GM21723 (cell line): ENCODE data around the gene NTNG1.

Experiments used
- ATAC-seq: cut with Tn5 transposase; IDR thresholded peaks from one replicate; pipeline ENCODE4 v1.9.1; 2021; ENCODE audit warnings: mild to moderate bottlenecking, moderate library complexity; ENCODE audit not compliant: unreplicated experiment

The NTNG1 gene

DNA sequence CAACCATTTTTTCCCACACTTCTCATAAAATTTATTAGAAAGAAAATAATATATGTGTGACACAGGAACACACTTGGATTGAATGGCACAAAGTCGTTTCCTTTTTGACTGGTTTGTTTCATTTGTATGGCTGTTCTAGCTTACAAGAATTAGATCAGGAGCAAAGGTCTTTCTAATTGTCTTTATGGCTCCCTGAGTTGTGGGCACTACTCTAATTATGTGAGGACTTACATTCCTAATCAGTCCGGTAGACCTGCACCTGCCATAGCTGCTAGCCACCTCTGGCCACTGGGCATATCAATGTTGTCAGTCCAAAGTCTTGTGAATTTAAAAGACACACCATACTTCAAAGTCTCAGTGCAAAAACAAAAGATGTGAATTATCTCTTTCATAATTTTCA lies 346.7 kb downstream of the NTNG1 start:
- no peak for ATAC-seq

DNA sequence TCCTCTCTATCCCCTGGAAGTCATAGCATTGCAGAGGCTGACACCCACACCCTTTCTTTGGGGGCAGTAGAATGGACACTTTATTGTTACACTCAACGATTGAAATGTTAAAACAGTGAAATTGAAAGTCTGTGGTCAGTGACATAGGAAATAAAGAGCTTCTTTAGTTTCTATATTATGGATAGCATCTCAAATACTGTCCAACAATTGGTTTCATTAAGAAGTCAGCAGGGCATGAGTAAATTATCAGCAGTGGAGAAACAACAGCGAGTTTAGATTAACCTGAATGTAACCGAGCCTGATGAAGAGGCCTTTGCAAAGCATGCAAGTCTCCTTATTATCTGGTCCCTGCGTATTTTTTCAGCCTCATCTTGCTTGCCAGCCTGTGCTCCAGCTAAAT lies 350.7 kb downstream of the NTNG1 start:
- ATAC-seq: no peak

DNA sequence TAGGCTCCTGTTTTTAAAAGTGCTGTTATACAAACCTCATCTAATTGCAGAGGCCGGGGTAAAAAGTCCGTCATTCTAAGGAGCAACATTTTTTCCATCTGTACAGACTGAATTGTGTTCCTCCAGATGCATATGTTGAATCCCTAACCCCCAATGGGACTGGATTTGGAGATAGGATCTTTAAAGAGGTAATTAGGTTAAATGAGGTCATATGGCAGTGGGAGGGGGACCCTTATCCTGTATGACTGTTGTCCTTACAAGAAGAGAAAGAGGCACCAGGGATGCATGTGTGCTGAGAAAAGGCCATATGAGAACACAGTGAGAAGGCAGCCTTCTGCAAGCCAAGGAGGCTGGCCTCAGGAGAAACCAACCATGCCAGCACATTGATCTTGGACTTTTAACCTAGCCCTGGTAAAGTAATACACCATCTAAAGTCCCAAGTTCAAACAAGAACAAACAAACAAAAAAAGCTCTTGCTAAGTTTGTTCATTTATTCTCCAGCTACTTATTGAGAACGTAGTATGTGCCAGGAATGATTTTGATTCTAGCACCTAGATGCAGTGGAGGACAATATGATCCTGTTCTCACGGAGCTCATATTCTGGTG lies 352.4 kb downstream of the NTNG1 start:
- no peak for ATAC-seq

DNA sequence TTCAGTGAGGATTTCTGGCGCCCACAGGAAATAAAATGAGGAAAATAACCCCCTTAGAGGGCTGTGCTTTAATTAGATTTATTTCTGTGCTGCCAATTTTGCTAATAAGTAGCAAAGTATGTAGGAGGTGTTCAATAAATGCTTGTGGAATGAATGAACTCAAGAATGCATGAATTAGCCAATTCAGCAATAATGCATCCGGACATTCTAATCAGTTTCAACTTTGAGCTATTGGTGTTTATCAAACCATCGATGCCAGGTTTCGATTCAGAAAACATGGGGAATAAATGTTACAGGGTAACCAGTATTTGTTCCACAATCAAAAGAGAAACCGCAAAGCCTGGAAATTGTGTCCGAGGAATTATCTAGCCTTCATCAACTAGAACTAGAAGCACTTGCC lies 353.2 kb downstream of the NTNG1 start:
- ATAC-seq: no peak

DNA sequence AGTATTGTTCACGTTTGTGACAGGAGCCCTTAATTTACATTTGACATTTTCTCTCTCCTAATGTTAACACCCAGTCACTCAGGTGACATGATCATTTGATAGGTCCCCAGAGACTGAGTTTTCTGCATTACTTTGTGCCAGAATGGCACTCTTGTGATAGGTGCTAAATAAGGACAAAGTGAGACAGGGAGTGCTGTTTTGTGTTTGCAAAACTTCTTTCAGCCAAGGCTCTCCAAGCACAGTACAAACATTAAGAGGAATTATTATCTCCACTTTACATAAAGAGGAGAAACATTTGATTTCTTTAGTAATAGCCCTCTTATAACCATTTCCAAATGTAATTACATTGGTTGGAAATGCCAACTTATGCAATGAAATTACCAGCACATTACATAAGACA lies 355.2 kb downstream of the NTNG1 start:
- no peak for ATAC-seq

DNA sequence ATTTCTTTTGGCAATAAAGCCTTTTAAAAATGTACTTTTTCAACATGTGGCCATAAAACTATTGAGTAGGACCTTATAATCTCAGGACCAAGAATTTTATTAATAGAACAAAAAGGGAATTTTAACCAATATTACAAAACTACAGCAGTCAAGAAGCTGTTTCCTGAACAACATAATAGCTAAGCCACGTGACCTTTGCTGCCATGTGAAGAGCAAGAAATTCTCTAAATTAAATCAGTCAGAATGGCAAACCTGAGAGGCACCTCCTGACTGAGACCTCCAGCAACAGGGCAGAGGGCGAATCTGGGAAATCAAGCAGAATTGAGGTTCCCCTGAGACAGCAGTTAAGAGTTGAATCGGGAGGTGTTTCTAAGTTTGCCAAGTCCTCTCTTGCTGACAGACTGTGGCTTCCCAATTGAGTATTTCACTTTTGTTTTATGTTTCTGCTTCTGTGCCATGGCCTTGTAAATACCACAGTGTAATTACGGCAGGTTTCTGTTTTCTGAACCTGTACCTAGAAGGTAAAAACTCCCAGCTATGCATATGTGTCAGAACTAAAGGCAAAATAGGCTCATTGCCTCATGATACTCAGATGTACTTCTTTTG lies 358.4 kb downstream of the NTNG1 start:
- ATAC-seq: peak; percentile 98

DNA sequence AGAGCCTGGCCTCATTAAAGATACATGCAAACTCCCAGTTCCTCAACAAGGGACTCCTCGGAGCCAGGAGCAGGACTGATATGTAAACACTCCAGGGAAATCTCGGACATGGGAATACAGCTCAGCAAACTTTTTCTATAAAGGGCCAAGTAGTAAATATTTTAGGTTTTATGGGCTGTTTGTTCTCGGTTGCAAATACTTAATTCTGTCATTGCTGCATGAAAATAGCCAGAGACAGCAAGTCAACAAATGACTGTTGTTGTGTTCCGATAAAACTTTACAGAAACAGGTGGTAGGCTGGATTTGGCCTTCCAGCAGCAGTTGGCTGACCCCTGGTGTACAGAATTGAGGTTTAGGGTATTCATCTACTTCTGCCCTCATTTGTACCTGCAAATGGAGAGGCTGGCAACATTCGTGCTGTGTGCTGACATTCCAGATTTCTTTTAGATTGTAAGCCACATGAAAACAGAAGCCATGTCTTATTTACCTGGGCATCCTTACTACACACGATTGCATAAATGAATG lies 360.3 kb downstream of the NTNG1 start:
- no peak for ATAC-seq

DNA sequence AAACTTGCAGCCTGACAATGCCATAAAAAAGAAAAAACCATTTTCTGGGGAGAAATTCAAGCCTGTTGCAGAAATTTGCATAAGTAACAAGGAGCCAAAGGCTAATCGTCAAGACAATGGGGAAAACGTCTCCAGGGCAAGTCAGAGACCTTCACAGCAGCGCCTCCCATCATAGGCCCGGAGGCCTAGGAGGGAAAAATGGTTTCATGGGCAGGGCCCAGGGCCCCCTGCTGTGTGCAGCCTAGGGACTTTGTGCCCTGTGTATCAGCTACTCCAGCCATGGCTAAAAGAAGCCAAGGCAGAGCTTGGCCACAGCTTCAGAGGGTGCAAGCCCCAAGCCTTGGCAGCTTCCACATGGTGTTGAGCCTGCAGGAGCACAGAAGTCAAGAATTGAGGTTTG lies 369.5 kb downstream of the NTNG1 start:
- ATAC-seq: no peak

DNA sequence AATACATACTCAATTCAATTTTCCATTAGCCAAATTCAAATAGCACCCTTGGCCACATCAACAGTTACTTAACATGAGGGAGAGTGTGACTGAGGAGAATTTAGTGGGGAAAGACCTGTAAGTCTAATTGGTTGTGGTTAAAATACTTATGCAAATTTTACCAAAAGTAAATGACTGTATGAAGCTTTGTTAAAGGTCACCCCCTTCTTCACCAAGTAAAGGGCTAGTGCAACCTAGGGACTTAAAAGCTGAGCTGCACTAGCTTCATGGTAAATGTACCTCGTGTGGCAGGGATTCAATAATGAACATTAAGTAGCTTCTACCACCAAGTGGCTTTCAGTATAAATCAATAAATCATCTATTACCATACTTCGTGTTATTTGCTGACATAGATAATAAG lies 372.0 kb downstream of the NTNG1 start:
- ATAC-seq: no peak

DNA sequence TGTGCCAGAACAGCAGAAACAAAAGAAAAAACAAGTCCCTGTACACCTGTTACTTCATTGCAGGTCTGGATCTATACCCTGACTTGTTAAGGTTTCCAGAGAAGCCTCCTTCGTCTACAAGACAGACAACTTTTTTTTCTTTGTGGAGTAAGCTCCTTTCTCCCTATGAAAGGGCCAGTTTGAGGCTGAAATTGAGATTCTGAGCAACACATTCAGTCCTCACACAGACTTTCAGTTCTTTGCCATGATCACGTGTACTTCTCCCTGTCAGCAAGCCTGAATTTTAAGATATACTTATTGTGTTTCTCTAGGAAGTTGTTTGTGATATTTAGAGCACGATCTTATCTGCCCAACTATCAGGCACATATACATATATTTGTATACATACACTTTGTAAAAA lies 374.0 kb downstream of the NTNG1 start:
- no peak for ATAC-seq

DNA sequence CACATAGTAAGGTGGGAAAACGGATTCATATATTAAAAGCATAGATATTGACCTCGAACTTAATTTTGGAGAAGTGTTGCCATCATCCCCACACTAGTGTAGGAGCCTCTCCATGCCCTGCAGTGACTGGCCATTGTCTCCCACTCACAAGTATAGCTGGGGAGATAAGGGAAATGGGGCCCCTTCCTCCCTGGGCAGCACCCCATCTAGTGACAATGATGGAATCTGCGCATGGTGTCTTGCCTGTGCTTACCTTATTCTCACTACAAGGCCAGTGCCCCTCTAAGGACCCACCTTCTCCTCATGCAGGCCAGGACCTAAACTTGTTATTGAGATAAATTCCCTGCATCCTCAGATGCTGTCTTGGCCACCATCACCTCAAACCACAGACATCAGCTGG lies 374.9 kb downstream of the NTNG1 start:
- ATAC-seq: no peak

DNA sequence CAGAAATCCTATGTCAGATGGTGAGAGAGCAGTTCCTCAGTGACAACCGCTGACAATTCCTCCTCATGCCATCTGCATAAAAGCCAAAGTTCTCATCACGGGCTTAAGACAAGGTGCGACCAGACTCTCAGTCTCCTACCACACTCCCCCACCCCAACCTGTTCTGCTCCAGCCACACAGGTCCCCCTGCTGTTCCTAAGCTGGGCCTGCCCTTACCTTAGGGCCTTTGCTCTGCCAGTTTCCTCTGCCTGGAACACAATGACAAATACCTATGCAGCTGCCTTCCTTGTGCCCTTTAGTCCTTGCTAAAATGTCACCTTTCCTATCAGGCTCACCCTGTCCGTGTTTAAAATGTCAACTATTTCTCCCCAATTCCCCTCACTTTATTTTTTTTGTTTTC lies 382.2 kb downstream of the NTNG1 start:
- no peak for ATAC-seq

DNA sequence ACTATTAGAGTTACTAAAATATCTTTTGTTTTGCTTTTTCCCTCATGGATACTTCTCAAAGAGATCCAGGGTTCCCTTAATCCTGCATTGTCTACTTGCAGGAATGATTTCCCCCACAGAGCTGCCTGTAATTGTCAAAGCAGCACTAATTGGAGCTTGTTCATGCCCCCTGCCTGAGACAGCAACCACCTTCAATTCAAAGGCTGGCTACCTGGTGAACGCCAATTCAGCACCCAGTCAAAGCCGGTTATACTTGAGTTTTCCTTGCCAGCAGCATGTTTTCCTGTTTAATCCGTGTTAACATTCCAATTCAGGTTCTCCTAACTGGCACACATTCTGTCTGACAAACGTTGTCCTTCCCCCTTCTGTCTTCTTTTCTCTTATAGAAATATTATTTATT lies 382.9 kb downstream of the NTNG1 start:
- ATAC-seq: no peak

DNA sequence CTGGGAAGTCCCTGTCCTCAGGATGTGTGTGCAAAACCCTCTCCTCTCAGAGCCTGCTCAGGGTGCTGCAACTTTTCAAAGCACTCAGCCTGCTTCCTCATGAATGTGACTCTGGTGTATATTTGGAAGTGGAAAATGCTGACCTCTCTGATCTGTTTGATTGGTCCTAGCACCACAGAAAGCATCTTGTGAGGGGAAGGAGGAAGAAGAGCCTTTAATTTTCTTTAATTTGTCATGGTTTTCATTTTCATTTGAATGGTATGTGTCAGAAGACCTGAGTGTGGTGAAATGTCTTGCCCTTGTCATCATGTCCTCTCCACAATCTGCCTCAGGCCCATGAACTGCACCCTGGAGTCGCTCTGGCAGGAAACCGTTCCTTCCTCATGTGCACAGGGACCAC lies 383.5 kb downstream of the NTNG1 start:
- no peak for ATAC-seq

DNA sequence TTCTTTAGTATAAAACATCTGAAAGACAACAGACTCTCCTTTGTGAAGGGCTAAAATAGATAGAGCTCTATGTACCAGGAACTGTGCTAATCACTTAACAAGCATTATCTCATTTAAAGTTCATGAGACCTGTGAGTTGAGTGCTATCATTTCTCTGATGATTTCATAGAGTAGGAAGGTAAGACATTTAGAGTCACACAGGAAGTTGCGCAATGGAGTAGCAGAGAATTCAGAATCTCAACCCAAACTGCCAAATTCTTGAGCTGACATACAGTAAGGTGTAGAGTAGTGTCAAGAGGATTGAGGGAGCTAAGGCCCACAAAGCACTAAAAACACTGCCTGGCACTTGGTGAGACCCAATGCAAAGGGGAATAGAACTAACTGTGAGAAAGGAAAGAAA lies 384.3 kb downstream of the NTNG1 start:
- ATAC-seq: no peak

DNA sequence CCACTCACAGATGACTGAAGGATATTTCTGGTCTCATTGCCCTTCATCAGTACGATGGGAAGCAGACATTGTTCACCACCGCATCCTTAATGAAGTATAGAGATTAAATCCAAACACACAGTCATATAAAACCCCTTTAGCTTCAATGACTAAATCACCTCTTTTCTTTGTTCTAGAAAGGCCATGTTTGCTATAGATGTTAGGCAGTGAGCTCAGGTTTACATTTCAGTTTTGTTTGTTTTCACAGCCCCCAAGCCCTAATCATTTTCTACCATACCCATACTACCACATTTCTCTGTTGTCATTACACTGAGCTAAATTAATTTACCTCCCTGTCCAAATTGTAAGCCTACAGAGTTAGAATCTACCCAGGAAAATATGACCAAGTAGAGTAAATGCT lies 385.1 kb downstream of the NTNG1 start:
- ATAC-seq: no peak

DNA sequence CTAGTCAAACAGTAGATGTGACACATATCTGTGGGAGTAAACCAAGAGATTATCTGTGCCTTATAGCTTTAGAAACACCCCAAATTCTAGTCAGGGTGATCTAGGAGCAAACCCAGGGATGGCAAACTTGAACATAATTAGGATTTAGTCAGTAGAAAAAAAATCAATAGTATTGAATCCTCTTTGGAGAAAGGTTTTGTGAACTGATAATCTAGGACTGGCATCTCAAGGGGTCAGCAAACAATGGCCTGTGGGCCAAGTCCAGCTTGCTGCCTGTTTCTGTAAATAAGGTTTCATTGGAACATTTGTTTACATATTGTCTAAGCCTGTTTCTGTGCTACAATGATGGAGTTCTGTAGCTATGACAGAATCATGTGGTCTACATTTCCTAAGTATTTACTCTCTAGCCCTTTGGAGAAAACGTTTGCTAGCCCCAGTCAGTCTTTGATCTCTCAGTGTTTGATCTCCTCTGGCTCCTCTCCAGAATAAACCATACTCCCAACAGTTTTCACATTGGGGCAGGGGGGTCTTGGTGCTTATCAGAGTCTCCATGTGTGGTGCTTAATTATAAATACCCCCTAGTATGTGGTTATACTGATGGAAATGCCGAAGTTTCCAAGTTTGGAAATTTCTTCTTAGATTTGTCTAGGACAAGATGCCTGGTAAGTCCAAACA lies 385.8 kb downstream of the NTNG1 start:
- ATAC-seq: no peak

DNA sequence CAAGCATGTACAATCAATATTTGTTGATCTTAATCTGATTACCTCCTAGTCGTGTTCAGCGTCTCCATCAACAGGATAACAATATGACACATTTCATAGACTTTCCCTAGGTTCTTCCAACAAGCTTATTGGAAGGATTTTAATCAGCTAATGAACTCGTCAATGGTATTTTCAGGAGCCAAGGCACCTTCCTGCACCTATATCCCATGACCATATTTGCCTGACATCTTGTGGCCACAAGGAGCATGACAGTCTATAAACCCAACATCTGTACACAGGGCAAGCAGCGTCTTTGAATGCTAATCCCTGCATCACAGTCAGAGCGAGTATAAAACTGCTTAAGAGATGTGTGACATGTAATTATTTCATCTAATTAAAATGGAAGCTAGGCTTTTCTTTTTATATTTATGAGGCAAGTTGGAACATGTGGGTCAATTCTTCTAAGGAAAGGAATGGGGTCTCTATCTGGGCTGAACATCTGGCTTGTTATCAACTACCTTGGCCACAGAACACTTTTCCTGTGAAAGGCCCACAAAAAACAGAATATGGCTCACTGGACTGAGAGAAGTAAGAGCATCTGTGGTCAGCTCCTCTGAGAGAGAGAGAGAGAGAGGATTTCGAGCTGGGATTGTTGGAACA lies 388.8 kb downstream of the NTNG1 start:
- peak; percentile 98 for ATAC-seq

DNA sequence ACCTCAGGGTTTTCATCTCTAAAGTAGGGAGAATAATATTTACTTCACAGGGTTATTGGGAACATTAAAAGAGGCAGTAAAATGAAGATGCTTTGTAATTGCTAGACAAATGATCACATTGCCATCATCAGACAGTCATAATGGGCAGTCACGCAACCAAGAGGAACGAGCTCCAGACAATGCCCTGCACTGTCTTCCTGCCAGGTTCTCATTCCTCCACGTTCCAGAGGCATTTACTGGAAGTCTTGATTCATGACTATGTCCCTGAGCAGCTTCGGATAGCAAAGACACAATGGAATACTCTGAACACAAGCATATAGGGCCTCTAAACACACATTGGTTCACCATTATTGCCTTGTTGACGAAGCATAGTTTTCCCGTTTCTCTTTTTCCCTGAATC lies 389.7 kb downstream of the NTNG1 start:
- ATAC-seq: no peak

DNA sequence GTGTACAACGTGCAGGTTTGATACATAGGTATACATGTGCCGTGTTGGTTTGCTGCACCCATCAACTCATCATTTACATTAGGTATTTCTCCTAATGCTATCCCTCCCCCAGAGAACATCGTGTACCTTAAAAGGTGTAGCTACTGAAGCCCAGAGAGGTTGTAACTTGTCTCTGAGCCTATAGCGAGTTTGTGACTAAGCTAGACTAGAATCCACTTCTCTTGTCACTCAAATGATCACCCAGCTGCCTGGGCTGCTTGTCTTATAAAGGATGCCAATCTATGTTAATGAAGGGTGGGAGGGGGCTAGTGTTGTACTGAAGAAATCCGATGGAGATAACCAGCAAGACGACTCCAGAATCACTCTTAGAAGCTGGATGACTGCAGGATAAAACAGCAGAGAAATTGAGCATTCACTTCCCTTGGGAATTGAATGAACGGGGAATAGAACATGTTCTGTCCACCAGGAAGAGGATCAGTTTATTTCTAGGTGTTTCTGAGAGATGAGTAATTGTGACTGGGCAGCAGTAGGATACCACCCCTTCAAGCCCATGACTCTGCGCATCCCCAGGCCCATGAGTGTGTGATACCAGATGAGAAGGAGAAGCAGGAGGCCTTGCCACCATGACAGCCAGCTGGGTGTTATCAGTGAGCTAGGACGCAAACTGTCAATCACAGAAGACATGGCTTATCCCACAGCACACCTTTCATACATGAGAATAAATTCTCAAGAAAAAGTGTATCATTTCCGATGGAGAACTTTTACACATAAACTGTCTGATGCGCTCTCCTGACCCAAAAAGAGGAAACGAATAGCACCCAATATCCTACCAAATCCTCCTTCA lies 390.4 kb downstream of the NTNG1 start:
- no peak for ATAC-seq

DNA sequence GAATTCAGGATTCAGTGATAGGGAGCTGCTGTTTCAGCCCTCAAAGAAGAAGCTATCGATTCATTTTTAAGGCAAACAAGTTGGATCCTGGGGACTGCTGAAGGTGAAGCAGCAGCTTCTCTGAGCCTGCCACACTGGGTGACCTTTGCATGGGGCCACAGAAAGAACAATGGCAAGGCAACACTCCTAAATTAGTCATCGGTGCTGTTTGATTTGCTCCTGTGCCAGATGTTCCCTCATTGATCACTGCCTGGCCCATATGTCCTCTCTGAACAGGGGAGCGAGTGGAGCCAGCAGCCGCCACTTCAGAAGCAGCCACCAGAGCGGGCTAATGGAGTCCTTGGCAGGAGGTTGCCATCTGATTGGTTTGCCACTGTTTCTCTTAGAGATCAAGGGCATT lies 391.5 kb downstream of the NTNG1 start:
- ATAC-seq: no peak
